Measurements from ENCODE around the gene NKX2-1.

NKX2-1 gene

DNA sequence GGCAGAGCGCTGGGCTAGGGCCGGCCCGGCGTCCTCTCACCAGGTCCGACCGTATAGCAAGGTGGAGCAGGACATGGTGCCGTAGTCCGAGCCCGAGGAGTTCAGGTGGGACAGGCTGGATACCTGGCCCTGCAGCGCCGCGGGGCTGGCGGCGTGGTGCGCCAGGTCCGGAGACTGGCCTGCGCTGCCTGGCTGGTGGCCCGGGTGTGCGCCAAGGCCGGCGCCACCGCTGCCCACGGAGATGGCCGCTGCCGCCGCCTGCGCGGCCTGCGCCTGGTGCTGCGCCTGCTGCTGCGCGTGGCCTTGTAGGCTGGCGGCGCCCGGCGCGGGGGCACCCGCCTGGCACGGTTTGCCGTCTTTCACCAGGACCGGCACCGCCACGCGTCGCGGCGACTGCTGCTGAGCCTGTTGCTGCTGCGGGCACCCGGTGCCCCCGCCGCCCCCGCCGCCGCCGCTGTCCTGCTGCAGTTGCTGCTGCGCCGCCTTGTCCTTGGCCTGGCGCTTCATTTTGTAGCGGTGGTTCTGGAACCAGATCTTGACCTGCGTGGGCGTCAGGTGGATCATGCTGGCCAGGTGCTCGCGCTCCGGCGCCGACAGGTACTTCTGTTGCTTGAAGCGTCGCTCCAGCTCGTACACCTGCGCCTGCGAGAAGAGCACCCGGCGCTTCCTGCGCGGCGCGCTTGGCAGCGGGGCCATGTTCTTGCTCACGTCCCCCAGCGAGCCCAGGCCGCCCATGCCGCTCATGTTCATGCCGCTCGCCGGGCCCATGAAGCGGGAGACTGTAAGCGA, 2.6 kb downstream of the NKX2-1 start:
- no peak for DNase-seq

DNA sequence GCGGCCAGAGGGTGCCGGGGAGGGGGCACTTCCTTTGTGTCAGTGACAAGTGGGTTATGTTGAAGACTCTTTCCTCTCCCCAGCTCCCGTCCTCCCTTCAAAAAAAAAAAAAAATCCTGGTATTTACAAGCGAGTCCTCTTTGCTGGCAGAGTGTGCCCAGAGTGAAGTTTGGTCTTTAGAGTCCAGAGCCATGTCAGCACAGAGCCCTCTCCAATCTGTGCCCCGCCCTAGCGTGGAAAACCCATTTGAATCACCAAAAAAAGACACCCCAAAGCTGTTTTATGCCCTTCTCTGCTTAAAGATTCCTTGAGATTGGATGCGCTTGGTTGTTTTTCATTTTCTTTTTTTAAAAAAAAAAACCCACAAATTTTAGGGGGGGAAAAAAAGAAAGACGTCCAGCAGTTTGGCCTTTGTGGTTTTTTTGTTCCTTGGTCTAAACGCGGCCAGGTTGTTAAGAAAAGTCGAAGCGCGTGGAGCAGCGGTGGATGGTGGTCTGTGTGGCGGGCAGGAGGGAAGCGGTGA, 3.3 kb downstream of the NKX2-1 start:
- no peak for DNase-seq

GRCh38 chr14:36515896-36516718, 3.9 kb downstream of the NKX2-1 start:
- no peak for DNase-seq

DNA sequence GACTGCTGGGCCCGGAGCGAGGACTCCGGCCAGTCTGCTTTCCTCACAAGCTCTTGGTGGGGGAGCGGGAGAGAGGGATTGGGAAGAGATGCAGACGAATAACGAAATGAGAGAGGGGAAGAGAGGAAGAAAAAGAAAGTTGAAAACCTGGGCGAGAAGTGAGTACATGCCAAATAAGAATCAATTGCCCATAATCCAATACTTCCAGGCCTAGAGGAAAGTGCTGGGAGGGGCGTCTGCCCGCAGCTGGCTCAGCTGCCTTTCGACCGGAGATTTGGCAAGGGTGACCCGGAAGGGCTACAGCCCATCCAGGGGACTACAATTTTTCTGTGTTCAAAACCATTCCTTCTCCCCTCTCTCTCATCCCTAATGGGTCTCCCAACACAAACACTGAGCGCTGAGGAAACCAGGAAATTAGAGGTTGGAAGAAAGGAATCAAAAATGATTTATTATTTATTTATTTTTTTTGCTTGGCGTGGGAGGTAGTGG, 4.9 kb downstream of the NKX2-1 start:
- DNase-seq, result no peak

GRCh38 chr14:36514278-36515104, 5.5 kb downstream of the NKX2-1 start:
- DNase-seq, result no peak

DNA sequence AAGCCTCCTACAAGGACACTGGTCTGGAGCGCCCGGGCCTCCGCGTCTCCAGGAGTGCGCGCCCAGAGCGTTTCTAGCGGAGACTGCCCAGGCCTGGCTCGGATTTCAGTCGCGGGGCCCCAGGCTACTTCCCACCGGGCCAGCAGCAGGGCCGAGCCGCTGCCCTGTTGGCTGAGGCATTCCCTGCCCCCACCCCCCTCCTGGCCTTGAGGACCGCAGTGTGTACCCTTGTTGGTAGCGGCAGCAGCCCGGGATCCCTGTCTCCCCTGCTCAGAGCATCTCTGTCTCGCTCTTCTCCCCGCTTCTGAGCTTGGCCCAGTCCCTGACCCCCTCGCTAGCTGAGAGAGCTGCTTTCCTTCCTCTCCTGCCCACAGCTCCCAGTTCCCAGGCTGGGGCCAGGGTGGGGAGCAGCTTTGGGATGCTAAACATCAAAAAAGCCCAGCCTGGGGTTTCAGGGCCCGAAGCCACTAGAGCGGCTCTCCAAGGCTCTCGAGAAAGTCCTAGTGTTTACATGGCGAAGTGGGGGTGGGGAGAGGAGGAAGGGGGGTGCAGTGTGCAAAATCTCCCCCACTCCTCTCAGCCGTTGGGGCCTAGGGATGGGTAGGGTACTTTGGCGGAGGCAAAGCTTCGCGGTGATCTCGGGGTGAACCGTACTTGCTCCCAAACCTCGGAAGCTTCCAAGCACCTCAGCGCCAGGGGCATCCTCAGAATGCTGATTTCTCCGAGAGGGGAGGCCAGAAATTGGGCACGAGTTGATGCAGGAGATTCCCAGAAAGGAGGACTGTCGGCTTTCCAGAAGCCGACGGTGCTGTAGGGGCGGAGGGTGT, 6.4 kb downstream of the NKX2-1 start:
- DNase-seq, result no peak

DNA sequence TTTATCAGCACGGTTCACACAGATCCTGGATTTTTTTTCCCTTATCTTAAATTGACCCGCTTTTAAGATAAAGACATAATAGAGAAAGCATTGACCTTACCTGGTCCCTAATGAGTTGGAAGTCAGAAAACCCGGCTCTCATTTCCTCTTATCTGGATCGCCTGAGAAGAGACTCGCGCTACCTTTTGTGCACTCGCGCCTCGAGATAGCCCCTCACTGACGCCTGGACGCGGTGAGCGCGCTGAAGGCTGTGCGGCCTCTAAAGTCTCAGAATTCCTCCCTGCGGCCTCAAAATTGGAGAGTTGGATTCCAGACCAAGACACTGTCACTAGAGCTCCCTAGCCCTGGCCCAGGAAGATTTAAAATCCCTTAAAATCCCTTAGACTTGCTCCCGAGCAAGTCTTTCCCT, 7.0 kb downstream of the NKX2-1 start:
- no peak for DNase-seq

GRCh38 chr14:36512585-36513003, 7.4 kb downstream of the NKX2-1 start:
- DNase-seq, result no peak

GRCh38 chr14:36511981-36512584, 7.9 kb downstream of the NKX2-1 start:
- no peak for DNase-seq

DNA sequence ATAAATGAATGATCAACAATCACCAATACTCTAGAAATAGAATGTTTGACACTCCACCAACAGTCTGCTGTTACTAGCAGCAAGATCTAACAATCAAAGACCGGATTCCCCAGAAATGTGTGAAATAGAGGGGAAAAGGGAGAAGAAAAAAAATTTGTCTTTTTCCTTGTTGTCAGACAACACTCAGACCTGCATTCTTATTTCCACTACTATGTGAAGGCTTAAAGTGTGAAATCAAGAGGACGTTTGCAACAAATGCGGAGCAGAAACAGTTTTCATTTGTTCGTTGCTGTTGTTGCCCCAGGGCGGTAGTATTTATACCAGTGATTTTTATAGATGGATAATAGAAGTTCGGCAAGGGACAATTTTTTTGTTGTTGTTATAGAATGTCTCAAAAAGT, 9.2 kb downstream of the NKX2-1 start:
- DNase-seq, result no peak

DNA sequence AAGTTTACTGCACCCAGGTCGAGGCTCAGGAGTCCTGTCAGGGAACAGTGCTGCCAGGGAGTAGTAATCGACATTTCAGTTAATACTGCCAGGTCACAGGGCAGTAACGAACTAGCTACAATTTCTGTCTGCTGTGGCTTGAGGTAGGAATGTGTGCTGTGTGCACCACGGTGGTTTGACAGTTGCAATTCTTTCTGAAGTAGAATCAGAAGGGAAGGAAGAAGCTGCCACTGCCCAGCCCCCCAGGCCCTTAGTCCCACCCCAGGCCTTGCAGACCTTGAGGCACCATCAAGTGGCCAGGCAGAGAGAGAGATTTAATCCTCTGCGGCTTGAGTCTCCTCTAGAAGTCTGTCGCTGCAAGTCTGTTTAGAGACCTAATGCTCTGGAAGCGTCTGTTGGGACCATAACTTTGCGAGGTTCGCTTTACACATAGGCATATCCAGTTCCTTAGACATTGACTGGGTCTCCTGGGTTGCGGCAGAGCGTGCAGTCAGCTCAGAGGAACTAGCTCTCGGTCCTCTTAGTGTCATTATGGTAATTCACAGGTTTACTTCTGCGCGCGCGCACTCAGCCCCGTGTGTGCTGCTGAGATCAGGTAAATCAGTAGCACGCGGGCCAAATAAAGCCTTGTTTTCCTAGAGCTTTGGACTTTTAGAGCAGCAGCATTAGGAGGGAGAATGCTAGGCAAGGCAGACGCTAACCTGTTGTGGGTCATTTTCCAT, 9.8 kb downstream of the NKX2-1 start:
- no peak for DNase-seq

- DNase-seq, result no peak
Observed at GRCh38 chr14:36509069-36509917, 10.7 kb downstream of the NKX2-1 start.

DNA sequence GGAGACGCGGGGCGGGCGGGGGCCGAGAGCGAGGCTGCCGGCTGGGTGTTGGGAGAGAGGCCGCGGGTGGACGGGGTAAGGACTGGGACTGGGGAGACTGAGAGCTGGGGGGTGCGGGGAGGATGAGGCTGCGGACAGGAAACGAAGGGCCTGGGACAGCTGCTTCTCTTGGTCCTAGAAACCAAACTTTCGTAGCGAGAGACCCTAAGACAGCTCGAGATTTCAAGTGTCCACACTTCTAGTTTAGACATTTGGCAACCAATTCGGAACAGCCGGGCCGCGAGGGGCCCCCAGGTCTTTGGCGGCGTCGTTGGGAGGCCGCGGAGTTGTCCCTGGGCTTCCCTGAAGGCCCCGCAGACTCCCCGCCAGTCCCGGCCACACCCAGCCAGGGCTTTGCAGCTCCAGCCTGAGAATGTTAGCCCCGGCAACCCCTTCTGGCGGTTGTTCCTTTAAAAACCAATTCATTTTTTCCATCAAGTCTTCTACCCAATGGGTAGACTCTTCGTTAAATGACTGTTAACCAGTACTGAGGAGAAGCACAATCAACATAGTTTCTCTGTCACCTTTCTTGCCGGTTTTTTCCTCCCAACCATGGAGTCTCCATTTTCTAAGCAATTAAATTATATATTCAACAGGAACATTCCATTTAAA, 11.5 kb downstream of the NKX2-1 start:
- no peak for DNase-seq

DNA sequence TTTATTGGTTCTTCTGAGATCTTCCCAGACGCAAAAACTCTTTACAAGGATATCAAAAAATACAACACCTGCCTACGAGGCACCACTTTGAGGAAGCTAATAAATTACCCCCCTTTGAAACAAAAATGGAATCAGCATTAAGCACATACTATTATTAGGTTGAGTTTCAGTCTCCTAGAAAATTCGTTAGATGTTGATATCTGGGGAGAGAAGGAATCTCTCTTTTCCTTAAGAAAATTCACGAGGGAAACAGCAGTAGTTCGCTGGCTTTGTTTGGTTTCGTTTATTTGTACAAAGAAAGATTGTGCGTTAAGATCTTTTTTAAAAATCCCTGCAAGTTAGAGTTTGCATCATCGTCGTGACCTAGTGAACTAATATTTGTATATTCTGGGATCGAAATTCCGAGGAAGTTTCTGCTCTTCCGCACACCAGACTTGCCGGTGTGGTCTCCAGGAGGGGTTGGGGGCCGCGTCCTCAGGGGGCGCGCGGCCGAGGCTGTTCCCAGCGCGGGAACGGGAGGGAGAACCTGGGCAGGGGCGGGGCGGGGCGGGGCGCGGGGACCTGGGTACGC, 12.1 kb downstream of the NKX2-1 start:
- DNase-seq, result no peak

- DNase-seq, result no peak
Observed at GRCh38 chr14:36506732-36507614, 13.1 kb downstream of the NKX2-1 start.

- no peak for DNase-seq
Observed at GRCh38 chr14:36505892-36506731, 13.9 kb downstream of the NKX2-1 start.
